K562 (cell line): ENCODE results near the gene SELENOF. TPM values are rescaled to one million over a fixed set of nuclear protein-coding genes. Genes with fewer than 3 reads are reported as not detected.
A peak's percentile ranks its signal among the peaks of the same experiment; 100 is the strongest.

Experiments used
- ATF7 ChIP-seq: fragments of 450-650 bp; IDR thresholded peaks from 2 replicates; pipeline ENCODE4 v1.7.1; 2014; ENCODE audit warnings: mild to moderate bottlenecking, moderate library complexity
- BDP1 ChIP-seq: IDR thresholded peaks from 3 replicates; pipeline ENCODE4 v1.6.1; 2011; ENCODE audit not compliant: insufficient read length, insufficient read depth
- CEBPG ChIP-seq, 3 experiments: fragments of 200-800 bp in 1 of 3; sonication (Bioruptor generic) in 1 of 3; sonication (generic) in 1 of 3; formaldehyde crosslinking in 1 of 3; IDR thresholded peaks in 2 of 3; conservative IDR thresholded peaks in 1 of 3; 2 replicates each; pipeline versions ENCODE4 v1.6.1 to v1.8.0; 2016 to 2022; ENCODE audit warnings: missing compliant biosample characterization in 2 of 3, missing genetic modification characterization in 2 of 3, mild to moderate bottlenecking in 1 of 3, missing genetic modification reagents in 1 of 3
- CHD4 ChIP-seq: fragments of 200-600 bp; sonication (generic); IDR thresholded peaks from 3 replicates; pipeline ENCODE4 v1.6.1; 2012; ENCODE audit warnings: low read depth, mild to moderate bottlenecking, mixed read lengths, low read length, inconsistent platforms; ENCODE audit not compliant: insufficient read depth, insufficient replicate concordance, poor library complexity, severe bottlenecking
- ESRRB ChIP-seq: fragments of 250-450 bp; sonication (Bioruptor Pico); IDR thresholded peaks from 2 replicates; pipeline ENCODE4 v1.5.0; 2020; ENCODE audit warnings: mild to moderate bottlenecking, moderate library complexity, borderline replicate concordance
- FOXJ3 ChIP-seq: sonication (generic); formaldehyde crosslinking; IDR thresholded peaks from 2 replicates; pipeline ENCODE4 v1.4.0; 2020; ENCODE audit warnings: mild to moderate bottlenecking, missing genetic modification reagents
- ILK ChIP-seq: fragments of 450-650 bp; IDR thresholded peaks from 2 replicates; pipeline ENCODE4 v1.6.1; 2016; ENCODE audit warnings: missing genetic modification characterization, low read depth, mild to moderate bottlenecking, missing compliant biosample characterization, moderate library complexity, borderline replicate concordance
- KAT8 ChIP-seq: fragments of 450-650 bp; IDR thresholded peaks from 2 replicates; pipeline ENCODE4 v1.6.1; 2016; ENCODE audit warnings: low read depth, mild to moderate bottlenecking
- L3MBTL2 ChIP-seq: fragments of 450-650 bp; IDR thresholded peaks from 2 replicates; pipeline ENCODE4 v1.6.1; 2016; ENCODE audit warnings: mild to moderate bottlenecking, moderate library complexity
- NUFIP1 ChIP-seq: fragments of 450-650 bp; IDR thresholded peaks from 2 replicates; pipeline ENCODE4 v1.6.1; 2018; ENCODE audit not compliant: partially characterized antibody
- PHF21A ChIP-seq: fragments of 450-650 bp; IDR thresholded peaks from 2 replicates; pipeline ENCODE4 v1.6.1; 2017; ENCODE audit warnings: low read depth, borderline replicate concordance
- RBM25 ChIP-seq: fragments of 200-400 bp; formaldehyde crosslinking; IDR thresholded peaks from 2 replicates; pipeline ENCODE4 v1.6.1; 2018; ENCODE audit warnings: low read length, low read depth, moderate library complexity; ENCODE audit not compliant: severe bottlenecking
- RBM34 ChIP-seq: fragments of 200-400 bp; formaldehyde crosslinking; IDR thresholded peaks from 2 replicates; pipeline ENCODE4 v1.6.1; 2018; ENCODE audit warnings: low read length, borderline replicate concordance; ENCODE audit not compliant: insufficient read depth
- STAG1 ChIP-seq: sonication (generic); formaldehyde crosslinking; IDR thresholded peaks from 2 replicates; pipeline ENCODE4 v1.5.0; 2020; ENCODE audit warnings: missing genetic modification reagents, borderline replicate concordance
- THRAP3 ChIP-seq: fragments of 450-650 bp; IDR thresholded peaks from 2 replicates; pipeline ENCODE4 v1.6.1; 2016; ENCODE audit warnings: mild to moderate bottlenecking, inconsistent platforms, borderline replicate concordance
- YY1 ChIP-seq, 3 experiments: IDR thresholded peaks; 2 replicates each; pipeline ENCODE4 v1.6.1; 2011; ENCODE audit warnings: low read length in 2 of 3, mild to moderate bottlenecking in 2 of 3, moderate library complexity in 2 of 3, borderline replicate concordance in 1 of 3, control low read depth in 1 of 3, low read depth in 1 of 3; ENCODE audit not compliant: insufficient read depth in 3 of 3, insufficient replicate concordance in 2 of 3, control insufficient read depth in 1 of 3, insufficient read length in 1 of 3; ENCODE audit errors: extremely low read depth in 1 of 3
- ZFPM2 ChIP-seq: fragments of 250-450 bp; sonication (Bioruptor Pico); IDR thresholded peaks from 2 replicates; pipeline ENCODE4 v1.5.1; 2022; ENCODE audit warnings: mild to moderate bottlenecking
- ZZZ3 ChIP-seq: fragments of 450-650 bp; IDR thresholded peaks from 2 replicates; pipeline ENCODE4 v1.6.1; 2016; ENCODE audit warnings: antibody characterized with exemption, mild to moderate bottlenecking, moderate library complexity
- polyA plus RNA-seq, 8 experiments: library from polyadenylated mRNA; depleted of rRNA in 4 of 8; stranded (reverse) in 5 of 8; unstranded in 3 of 8; fragments of >200 nt; fragmentation: Nextera tagmentation in 2 of 8; fragmentation: Illumina TruSeq in 1 of 8; extraction: Ambion mirVana in 2 of 8; extraction: Trizol in 1 of 8; gene quantifications; 2 replicates each; pipeline versions ENCODE4 v1.2.1 to v1.2.3, GENCODE V29; 2011 to 2014; ENCODE audit warnings: inconsistent platforms in 1 of 8, missing spikeins in 1 of 8
- total RNA-seq, 7 experiments: library from RNA; depleted of rRNA in 6 of 7; stranded (reverse); fragments of >200 nt in 6 of 7; fragmentation: Illumina TruSeq in 2 of 7; extraction: Trizol in 2 of 7; gene quantifications; 2 replicates each; pipeline versions ENCODE4 v1.2.1 to v1.2.3, GENCODE V29; 2011 to 2021; ENCODE audit warnings: low replicate concordance in 1 of 7
- TF ChIP-seq, protein P1 (sequence below): sonication (generic); formaldehyde crosslinking; IDR thresholded peaks from 2 replicates; pipeline ENCODE4 v1.8.1; 2023; ENCODE audit warnings: mild to moderate bottlenecking, missing genetic modification reagents
- TF ChIP-seq, protein P2 (sequence below): fragments of 450-650 bp; conservative IDR thresholded peaks from 2 replicates; pipeline ENCODE4 v1.6.1; 2016; ENCODE audit warnings: missing genetic modification characterization, low read depth, mild to moderate bottlenecking, missing compliant biosample characterization, moderate library complexity
- TF ChIP-seq, protein P3 (sequence below): sonication (generic); formaldehyde crosslinking; IDR thresholded peaks from 2 replicates; pipeline ENCODE4 v1.8.1; 2023; ENCODE audit warnings: mild to moderate bottlenecking, missing genetic modification reagents

SELENOF gene
- total and polyA plus RNA-seq, 9 of the 15 experiments (the other 6 are each of a cell fraction or from before 2014, with no cell fraction given), result 115 to 394 (median 215) TPM

DNA sequence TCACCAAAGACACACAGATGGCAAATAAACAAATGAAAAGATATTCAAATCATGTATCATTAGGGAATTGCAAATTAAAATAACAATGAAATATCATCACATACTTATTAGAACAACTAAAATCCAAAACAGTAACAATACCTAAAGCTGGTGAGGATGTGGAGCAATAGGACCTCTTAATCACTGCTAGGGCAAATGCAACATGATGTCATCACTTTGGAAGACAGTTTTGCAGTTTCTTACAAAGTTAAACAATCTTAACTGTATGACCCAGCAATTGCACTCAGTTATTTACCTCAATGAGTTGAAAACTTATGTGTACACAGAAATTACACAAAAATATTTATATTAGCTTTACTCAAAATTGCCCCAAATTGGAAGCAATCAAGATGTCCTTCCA is 47.3 kb downstream of the SELENOF start (continued):
- TF ChIP-seq, protein P1, sequence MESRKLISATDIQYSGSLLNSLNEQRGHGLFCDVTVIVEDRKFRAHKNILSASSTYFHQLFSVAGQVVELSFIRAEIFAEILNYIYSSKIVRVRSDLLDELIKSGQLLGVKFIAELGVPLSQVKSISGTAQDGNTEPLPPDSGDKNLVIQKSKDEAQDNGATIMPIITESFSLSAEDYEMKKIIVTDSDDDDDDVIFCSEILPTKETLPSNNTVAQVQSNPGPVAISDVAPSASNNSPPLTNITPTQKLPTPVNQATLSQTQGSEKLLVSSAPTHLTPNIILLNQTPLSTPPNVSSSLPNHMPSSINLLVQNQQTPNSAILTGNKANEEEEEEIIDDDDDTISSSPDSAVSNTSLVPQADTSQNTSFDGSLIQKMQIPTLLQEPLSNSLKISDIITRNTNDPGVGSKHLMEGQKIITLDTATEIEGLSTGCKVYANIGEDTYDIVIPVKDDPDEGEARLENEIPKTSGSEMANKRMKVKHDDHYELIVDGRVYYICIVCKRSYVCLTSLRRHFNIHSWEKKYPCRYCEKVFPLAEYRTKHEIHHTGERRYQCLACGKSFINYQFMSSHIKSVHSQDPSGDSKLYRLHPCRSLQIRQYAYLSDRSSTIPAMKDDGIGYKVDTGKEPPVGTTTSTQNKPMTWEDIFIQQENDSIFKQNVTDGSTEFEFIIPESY (CRISPR knock-in tag), result no peak
- no peak for TF ChIP-seq YY1 (IDR thresholded peaks at IDR 0.05; ENCODE audit: borderline replicate concordance in 1 of 3, control insufficient read depth in 1 of 3, extremely low read depth in 1 of 3, insufficient read depth in 3 of 3, insufficient read length in 1 of 3, insufficient replicate concordance in 2 of 3, low read depth in 1 of 3, low read length in 2 of 3)
- TF ChIP-seq RBM25, result peak; percentile 81
- no peak for TF ChIP-seq ILK (tag)
- TF ChIP-seq ATF7, result peak; percentile 49; the same call in 1 of the 2 replicates
- no peak for TF ChIP-seq CHD4
- TF ChIP-seq THRAP3, result no peak
- no peak for TF ChIP-seq L3MBTL2
- no peak for TF ChIP-seq ZZZ3
- no peak for TF ChIP-seq ESRRB (CRISPR knock-in tag)
- no peak for TF ChIP-seq STAG1 (CRISPR knock-in tag)
- TF ChIP-seq FOXJ3 (CRISPR knock-in tag), result no peak
- no peak for TF ChIP-seq BDP1
- no peak for TF ChIP-seq ZFPM2 (CRISPR knock-in tag)
- no peak for TF ChIP-seq RBM34
- TF ChIP-seq, protein P2, sequence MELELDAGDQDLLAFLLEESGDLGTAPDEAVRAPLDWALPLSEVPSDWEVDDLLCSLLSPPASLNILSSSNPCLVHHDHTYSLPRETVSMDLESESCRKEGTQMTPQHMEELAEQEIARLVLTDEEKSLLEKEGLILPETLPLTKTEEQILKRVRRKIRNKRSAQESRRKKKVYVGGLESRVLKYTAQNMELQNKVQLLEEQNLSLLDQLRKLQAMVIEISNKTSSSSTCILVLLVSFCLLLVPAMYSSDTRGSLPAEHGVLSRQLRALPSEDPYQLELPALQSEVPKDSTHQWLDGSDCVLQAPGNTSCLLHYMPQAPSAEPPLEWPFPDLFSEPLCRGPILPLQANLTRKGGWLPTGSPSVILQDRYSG (tag), result no peak
- TF ChIP-seq, protein P3, sequence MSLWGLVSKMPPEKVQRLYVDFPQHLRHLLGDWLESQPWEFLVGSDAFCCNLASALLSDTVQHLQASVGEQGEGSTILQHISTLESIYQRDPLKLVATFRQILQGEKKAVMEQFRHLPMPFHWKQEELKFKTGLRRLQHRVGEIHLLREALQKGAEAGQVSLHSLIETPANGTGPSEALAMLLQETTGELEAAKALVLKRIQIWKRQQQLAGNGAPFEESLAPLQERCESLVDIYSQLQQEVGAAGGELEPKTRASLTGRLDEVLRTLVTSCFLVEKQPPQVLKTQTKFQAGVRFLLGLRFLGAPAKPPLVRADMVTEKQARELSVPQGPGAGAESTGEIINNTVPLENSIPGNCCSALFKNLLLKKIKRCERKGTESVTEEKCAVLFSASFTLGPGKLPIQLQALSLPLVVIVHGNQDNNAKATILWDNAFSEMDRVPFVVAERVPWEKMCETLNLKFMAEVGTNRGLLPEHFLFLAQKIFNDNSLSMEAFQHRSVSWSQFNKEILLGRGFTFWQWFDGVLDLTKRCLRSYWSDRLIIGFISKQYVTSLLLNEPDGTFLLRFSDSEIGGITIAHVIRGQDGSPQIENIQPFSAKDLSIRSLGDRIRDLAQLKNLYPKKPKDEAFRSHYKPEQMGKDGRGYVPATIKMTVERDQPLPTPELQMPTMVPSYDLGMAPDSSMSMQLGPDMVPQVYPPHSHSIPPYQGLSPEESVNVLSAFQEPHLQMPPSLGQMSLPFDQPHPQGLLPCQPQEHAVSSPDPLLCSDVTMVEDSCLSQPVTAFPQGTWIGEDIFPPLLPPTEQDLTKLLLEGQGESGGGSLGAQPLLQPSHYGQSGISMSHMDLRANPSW (CRISPR knock-in tag), result no peak
- no peak for TF ChIP-seq PHF21A
- no peak for TF ChIP-seq CEBPG (CRISPR knock-in tag; IDR thresholded peaks at IDR 0.05)
- 0 out of 4 replicates have a peak, but pooled peaks of 1 of the 2 experiments have one; percentile 40 for TF ChIP-seq CEBPG (tag; conservative IDR thresholded peaks at IDR 0.05 in 1 of 2, IDR thresholded peaks at IDR 0.05 in 1 of 2)
- no peak for TF ChIP-seq NUFIP1
- no peak for TF ChIP-seq KAT8
